22Rv1 (cell line): Measurements from ENCODE around the gene LMAN2L.

ENCODE experiments used
- CTCF ChIP-seq: fragments of 450-650 bp; IDR thresholded peaks from 2 replicates; pipeline ENCODE4 v1.5.1; 2017; ENCODE audit warnings: mild to moderate bottlenecking
- ZFX ChIP-seq: fragments of 450-650 bp; IDR thresholded peaks from 2 replicates; pipeline ENCODE4 v1.6.1; 2017; ENCODE audit warnings: antibody characterized with exemption, borderline replicate concordance

- TF ChIP-seq CTCF, result no peak; the same call in 1 of the 2 replicates
- no peak for TF ChIP-seq ZFX
Observed at GRCh38 chr2:96695602-96696001, 44.3 kb downstream of the LMAN2L start.
